ENCODE measurements around the gene TCIRG1.
"Not testable (repeated sequence)": the region's sequence is repeated elsewhere in the genome, so short reads cannot be mapped to it uniquely, and the experiment has no call there.

GRCh38 chr11:67991347-67992121 is 47.3 kb upstream of the TCIRG1 start:
- TF ChIP-seq, protein P1, sequence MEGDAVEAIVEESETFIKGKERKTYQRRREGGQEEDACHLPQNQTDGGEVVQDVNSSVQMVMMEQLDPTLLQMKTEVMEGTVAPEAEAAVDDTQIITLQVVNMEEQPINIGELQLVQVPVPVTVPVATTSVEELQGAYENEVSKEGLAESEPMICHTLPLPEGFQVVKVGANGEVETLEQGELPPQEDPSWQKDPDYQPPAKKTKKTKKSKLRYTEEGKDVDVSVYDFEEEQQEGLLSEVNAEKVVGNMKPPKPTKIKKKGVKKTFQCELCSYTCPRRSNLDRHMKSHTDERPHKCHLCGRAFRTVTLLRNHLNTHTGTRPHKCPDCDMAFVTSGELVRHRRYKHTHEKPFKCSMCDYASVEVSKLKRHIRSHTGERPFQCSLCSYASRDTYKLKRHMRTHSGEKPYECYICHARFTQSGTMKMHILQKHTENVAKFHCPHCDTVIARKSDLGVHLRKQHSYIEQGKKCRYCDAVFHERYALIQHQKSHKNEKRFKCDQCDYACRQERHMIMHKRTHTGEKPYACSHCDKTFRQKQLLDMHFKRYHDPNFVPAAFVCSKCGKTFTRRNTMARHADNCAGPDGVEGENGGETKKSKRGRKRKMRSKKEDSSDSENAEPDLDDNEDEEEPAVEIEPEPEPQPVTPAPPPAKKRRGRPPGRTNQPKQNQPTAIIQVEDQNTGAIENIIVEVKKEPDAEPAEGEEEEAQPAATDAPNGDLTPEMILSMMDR (conservative IDR thresholded peaks at IDR 0.05) = not testable (repeated sequence)
- TF ChIP-seq ZFX (IDR thresholded peaks at IDR 0.05) = not testable (repeated sequence)
